Osteocyte (in vitro differentiated cells): ENCODE data around the gene SEC61B. TPM values are rescaled to one million over a fixed set of nuclear protein-coding genes. Genes with fewer than 3 reads are reported as not detected.
A peak's percentile ranks its signal among the peaks of the same experiment; 100 is the strongest.

Source experiments
- DNase-seq: peaks from one replicate; pipeline ENCODE4 v3.0.0; 2021; ENCODE audit warnings: mixed read lengths; ENCODE audit not compliant: unreplicated experiment; ENCODE audit errors: extremely low spot score
- H3K27ac Mint-ChIP-seq: one replicate; pipeline ENCODE4 v1.8.0; 2021; ENCODE audit warnings: mild to moderate bottlenecking, mixed read lengths; ENCODE audit not compliant: unreplicated experiment
- H3K27me3 Mint-ChIP-seq: one replicate; pipeline ENCODE4 v1.8.0; 2021; ENCODE audit warnings: mixed read lengths; ENCODE audit not compliant: unreplicated experiment
- H3K36me3 Mint-ChIP-seq: one replicate; pipeline ENCODE4 v1.8.0; 2021; ENCODE audit warnings: mixed read lengths; ENCODE audit not compliant: unreplicated experiment
- H3K4me1 Mint-ChIP-seq: one replicate; pipeline ENCODE4 v1.8.0; 2021; ENCODE audit warnings: mixed read lengths; ENCODE audit not compliant: unreplicated experiment
- H3K4me3 Mint-ChIP-seq: one replicate; pipeline ENCODE4 v1.8.0; 2021; ENCODE audit warnings: mild to moderate bottlenecking, moderate library complexity, mixed read lengths; ENCODE audit not compliant: unreplicated experiment
- H3K9me3 Mint-ChIP-seq: one replicate; pipeline ENCODE4 v1.8.0; 2021; ENCODE audit warnings: mixed read lengths; ENCODE audit not compliant: unreplicated experiment
- total RNA-seq: library from RNA; stranded (reverse); gene quantifications from 2 replicates; pipeline ENCODE4 v1.2.1, GENCODE V29; 2021
- TF ChIP-seq, protein P1 (sequence below): fragments of 200-600 bp; sonication (generic); IDR thresholded peaks from 2 replicates; pipeline ENCODE4 v1.5.0; 2021; ENCODE audit warnings: antibody characterized with exemption, mild to moderate bottlenecking, moderate library complexity

SEC61B gene
- total RNA-seq, 1 donor from 2014 or later = 148 TPM

DNA sequence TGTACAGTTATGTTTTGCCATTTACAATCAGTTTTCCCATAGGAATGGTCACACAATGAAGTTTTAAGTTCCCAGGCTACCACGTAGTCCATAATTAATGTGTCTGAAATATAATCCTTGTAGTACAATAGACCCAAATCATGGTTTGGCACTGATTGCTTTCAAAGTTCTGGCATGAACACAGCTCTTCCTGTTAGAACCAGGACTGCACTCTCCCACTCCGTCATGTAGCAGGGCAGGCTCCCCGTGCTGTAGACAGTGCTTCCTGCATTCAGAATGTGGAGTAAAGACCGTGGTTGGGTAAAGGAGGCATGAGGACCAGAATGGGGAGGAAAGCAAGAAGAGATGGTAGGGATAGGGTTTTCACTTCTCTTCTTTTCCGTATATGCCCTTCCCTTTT lies 4.0 kb downstream of the SEC61B start:
- DNase-seq = no peak
- no peak overlapping the region for H3K27ac Mint-ChIP-seq
- no peaks in the 10 kb centered on the region for H3K27me3 Mint-ChIP-seq
- peaks cover 25% of the 10 kb centered on the region for H3K4me1 Mint-ChIP-seq
- no peak overlapping the region for H3K4me3 Mint-ChIP-seq
- peaks cover 31% of the 10 kb centered on the region for H3K36me3 Mint-ChIP-seq
- no peaks in the 10 kb centered on the region for H3K9me3 Mint-ChIP-seq
- TF ChIP-seq, protein P1, sequence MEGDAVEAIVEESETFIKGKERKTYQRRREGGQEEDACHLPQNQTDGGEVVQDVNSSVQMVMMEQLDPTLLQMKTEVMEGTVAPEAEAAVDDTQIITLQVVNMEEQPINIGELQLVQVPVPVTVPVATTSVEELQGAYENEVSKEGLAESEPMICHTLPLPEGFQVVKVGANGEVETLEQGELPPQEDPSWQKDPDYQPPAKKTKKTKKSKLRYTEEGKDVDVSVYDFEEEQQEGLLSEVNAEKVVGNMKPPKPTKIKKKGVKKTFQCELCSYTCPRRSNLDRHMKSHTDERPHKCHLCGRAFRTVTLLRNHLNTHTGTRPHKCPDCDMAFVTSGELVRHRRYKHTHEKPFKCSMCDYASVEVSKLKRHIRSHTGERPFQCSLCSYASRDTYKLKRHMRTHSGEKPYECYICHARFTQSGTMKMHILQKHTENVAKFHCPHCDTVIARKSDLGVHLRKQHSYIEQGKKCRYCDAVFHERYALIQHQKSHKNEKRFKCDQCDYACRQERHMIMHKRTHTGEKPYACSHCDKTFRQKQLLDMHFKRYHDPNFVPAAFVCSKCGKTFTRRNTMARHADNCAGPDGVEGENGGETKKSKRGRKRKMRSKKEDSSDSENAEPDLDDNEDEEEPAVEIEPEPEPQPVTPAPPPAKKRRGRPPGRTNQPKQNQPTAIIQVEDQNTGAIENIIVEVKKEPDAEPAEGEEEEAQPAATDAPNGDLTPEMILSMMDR = no peak

DNA sequence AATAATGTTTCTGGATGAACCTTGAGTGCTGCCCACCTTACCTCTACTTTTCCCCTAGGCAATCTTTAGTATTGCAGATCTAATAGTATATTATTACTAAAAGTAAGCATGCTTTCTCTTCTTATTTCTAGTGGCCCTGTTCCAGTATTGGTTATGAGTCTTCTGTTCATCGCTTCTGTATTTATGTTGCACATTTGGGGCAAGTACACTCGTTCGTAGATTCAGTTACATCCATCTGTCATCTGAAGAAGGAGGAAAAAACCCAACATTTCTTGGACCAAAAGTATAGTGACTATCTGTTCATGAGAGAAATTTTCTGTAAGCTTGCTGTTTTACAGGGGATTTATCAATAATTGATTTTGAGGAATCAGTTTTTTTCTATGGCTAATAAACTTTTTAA lies 8.1 kb downstream of the SEC61B start:
- Mint-ChIP-seq H3K9me3 (no peaks in the 10 kb centered on the region), H3K27me3 (no peaks in the 10 kb centered on the region), H3K27ac (no peak overlapping the region), H3K4me3 (no peak overlapping the region), H3K36me3 (peaks cover 35% of the 10 kb centered on the region), H3K4me1 (peaks cover 2% of the 10 kb centered on the region)
- no peak for DNase-seq
- TF ChIP-seq, protein P1 = no peak

DNA sequence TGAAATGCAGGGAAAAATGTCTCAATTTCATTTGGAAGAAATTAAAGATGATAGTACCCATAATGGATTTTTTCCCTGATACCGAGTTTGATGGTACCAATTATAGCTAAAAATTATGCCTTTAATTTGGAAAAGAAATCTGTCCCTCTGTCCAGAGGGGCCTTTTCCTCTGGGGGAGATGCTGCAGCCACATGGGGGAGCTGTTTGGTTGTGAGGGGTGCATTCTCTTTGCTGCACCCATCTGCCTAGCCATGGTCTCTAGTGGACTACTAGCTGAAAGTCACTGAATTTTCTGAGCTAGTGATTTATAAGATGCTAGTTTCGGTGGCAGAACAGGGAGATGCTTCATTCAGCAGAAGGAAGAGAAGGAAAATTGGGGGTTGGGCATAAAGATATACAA lies 9.6 kb downstream of the SEC61B start:
- H3K9me3 Mint-ChIP-seq = no peaks in the 10 kb centered on the region
- no peak for DNase-seq

DNA sequence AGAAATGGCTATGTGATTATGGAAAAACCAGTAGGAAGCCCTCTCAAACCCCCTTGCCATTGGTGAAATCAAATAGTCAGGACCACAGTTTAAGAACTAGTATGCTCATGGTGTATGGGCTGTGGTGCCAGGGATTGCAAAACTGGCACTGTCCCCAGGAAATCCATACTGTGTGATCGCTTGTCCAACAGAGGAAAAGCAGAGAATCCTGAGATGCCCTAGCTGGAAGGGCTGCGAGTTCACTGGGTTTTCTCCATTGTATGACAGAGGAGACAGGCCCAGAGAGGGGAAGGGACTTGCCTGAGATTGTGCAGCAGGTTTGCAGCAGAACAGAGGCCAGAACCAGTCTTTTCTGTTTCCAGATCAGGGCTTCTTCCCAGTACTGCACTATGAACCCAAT lies 12.5 kb downstream of the SEC61B start:
- peaks cover 36% of the 10 kb centered on the region for H3K36me3 Mint-ChIP-seq
- no peak overlapping the region for H3K4me3 Mint-ChIP-seq
- no peaks in the 10 kb centered on the region for H3K9me3 Mint-ChIP-seq
- H3K4me1 Mint-ChIP-seq = no peaks in the 10 kb centered on the region
- TF ChIP-seq, protein P1 = no peak
- no peak for DNase-seq
- H3K27me3 Mint-ChIP-seq = no peaks in the 10 kb centered on the region
- H3K27ac Mint-ChIP-seq = no peak overlapping the region

More for the DNA sequence above, 9.6 kb downstream of the SEC61B start:
- Mint-ChIP-seq H3K36me3 (peaks cover 34% of the 10 kb centered on the region), H3K27ac (no peak overlapping the region), H3K27me3 (no peaks in the 10 kb centered on the region), H3K4me3 (no peak overlapping the region), H3K4me1 (no peaks in the 10 kb centered on the region)
- TF ChIP-seq, protein P1 = peak; percentile 52

DNA sequence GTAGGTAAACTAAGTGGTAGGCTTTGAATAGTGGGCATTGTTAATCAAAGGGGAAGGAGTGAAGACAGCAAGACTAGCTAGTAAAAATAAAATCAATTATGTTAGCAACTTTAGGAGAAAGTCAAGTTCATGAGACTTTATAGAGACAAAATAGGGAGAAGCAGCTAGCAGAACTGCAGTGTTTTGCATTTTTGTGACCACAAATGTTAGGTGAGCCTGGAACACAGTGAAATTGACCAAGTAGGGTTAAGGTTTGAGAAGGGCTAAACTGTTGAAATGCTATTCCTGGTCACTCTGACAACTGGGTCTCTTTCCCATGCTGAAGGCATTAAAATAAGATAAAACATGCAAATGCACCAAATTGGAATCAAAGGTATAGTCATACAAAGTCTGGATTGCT lies 13.0 kb downstream of the SEC61B start:
- Mint-ChIP-seq H3K36me3 (peaks cover 36% of the 10 kb centered on the region), H3K4me1 (no peaks in the 10 kb centered on the region), H3K9me3 (no peaks in the 10 kb centered on the region), H3K4me3 (no peak overlapping the region), H3K27ac (no peak overlapping the region), H3K27me3 (no peaks in the 10 kb centered on the region)
- DNase-seq = no peak
- TF ChIP-seq, protein P1 = no peak
